Keratinocyte (primary cell): ENCODE measurements around the gene TMEM97. TPM values are rescaled to one million over a fixed set of nuclear protein-coding genes. Genes with fewer than 3 reads are reported as not detected.

Source experiments
- DNase-seq: peaks from one replicate; pipeline ENCODE4 v3.0.0-alpha.2; 2011; ENCODE audit warnings: low read depth, missing footprints, low spot score
- FAIRE-seq: peaks from 2 replicates; lab custom pipeline; 2011; peaks lifted over from hg19 to GRCh38; lab: Jason Lieb, UNC
- H2AFZ ChIP-seq: 2 replicates; pipeline ENCODE4 v1.6.0; 2012; ENCODE audit warnings: low read length, control low read depth, inconsistent platforms; ENCODE audit not compliant: control insufficient read depth
- H3K27ac ChIP-seq: 2 replicates; pipeline ENCODE4 v1.5.1; 2011; ENCODE audit warnings: low read length; ENCODE audit not compliant: control insufficient read depth, insufficient read depth
- H3K27me3 ChIP-seq: 3 replicates; pipeline ENCODE4 v1.6.0; 2011; ENCODE audit warnings: low read length; ENCODE audit not compliant: control insufficient read depth, insufficient read depth; ENCODE audit errors: extremely low read depth
- H3K36me3 ChIP-seq, 2 experiments: 2 replicates in 1 of 2; 3 replicates in 1 of 2; pipeline ENCODE4 v1.5.1; 2011; ENCODE audit warnings: low read length in 2 of 2, mild to moderate bottlenecking in 1 of 2; ENCODE audit not compliant: control insufficient read depth in 2 of 2, insufficient read depth in 2 of 2; ENCODE audit errors: extremely low read depth in 1 of 2
- H3K4me1 ChIP-seq: 3 replicates; pipeline ENCODE4 v1.5.1; 2011; ENCODE audit warnings: low read length; ENCODE audit not compliant: control insufficient read depth, insufficient read depth; ENCODE audit errors: extremely low read depth
- H3K4me2 ChIP-seq: 3 replicates; pipeline ENCODE4 v1.6.0; 2011; ENCODE audit warnings: low read depth, low read length; ENCODE audit not compliant: control insufficient read depth, insufficient read depth; ENCODE audit errors: extremely low read depth
- H3K4me3 ChIP-seq, 3 experiments: fragments of 200-600 bp in 1 of 3; sonication (generic) in 1 of 3; 2 replicates in 2 of 3; 3 replicates in 1 of 3; pipeline ENCODE4 v1.5.1; 2011 to 2016; ENCODE audit warnings: low read length in 3 of 3, mild to moderate bottlenecking in 3 of 3, control low read depth in 2 of 3, inconsistent platforms in 1 of 3, low read depth in 1 of 3, mixed read lengths in 1 of 3, mixed run types in 1 of 3, moderate library complexity in 1 of 3; ENCODE audit not compliant: control insufficient read depth in 2 of 3, insufficient read depth in 2 of 3; ENCODE audit errors: extremely low read depth in 1 of 3
- H3K79me2 ChIP-seq: 2 replicates; pipeline ENCODE4 v1.6.0; 2012; ENCODE audit warnings: low read length; ENCODE audit not compliant: control insufficient read depth, insufficient read depth
- H3K9ac ChIP-seq: 3 replicates; pipeline ENCODE4 v1.6.0; 2011; ENCODE audit warnings: low read length; ENCODE audit not compliant: control insufficient read depth, insufficient read depth; ENCODE audit errors: extremely low read depth
- H3K9me1 ChIP-seq: 3 replicates; pipeline ENCODE4 v1.6.0; 2011; ENCODE audit warnings: low read length; ENCODE audit not compliant: control insufficient read depth, insufficient read depth; ENCODE audit errors: extremely low read depth
- H3K9me3 ChIP-seq: 2 replicates; pipeline ENCODE4 v1.5.1; 2012; ENCODE audit warnings: low read depth, low read length; ENCODE audit not compliant: control insufficient read depth
- H4K20me1 ChIP-seq: 3 replicates; pipeline ENCODE4 v1.6.0; 2011; ENCODE audit warnings: low read length; ENCODE audit not compliant: control insufficient read depth, insufficient read depth; ENCODE audit errors: extremely low read depth
- EZH2 ChIP-seq: IDR thresholded peaks from one replicate; pipeline ENCODE4 v1.6.1; 2012; ENCODE audit warnings: inconsistent platforms, mild to moderate bottlenecking, low read length, moderate library complexity
- dilution Hi-C: fragments of 300-500 bp; cut with MboI; formaldehyde crosslinking; loops from one replicate; pipeline ENCODE4 v1.7.0; 2020; ENCODE audit warnings: low sequenced_read_pairs; ENCODE audit not compliant: extremely low pct_ligation_motif_present
- polyA plus RNA-seq, 5 experiments: library from polyadenylated mRNA; depleted of rRNA in 3 of 5; stranded (reverse) in 3 of 5; stranded (forward) in 1 of 5; unstranded in 1 of 5; fragments of >200 nt; gene quantifications; 1 replicate in 1 of 5; 2 replicates in 3 of 5; 3 replicates in 1 of 5; pipeline versions ENCODE4 v1.2.1 to v1.2.3, GENCODE V29; 2011 to 2012; ENCODE audit warnings: missing spikeins in 2 of 5, low read depth in 1 of 5, low replicate concordance in 1 of 5
- TF ChIP-seq, protein P1 (sequence below), 3 experiments: IDR thresholded peaks in 1 of 3; conservative IDR thresholded peaks in 1 of 3; optimal IDR thresholded peaks in 1 of 3; 2 replicates in 2 of 3; 3 replicates in 1 of 3; pipeline versions ENCODE3 to v1.5.1; 2011; ENCODE audit warnings: low read length in 3 of 3, mild to moderate bottlenecking in 3 of 3, moderate library complexity in 2 of 3, control low read depth in 1 of 3, inconsistent platforms in 1 of 3; ENCODE audit not compliant: insufficient read depth in 2 of 3; ENCODE audit errors: extremely low read depth in 1 of 3

Gene TMEM97
- polyA plus RNA-seq, 1 donor (not counting 4 experiments of a cell fraction or from before 2014, with no cell fraction given), result 29.9 TPM

DNA sequence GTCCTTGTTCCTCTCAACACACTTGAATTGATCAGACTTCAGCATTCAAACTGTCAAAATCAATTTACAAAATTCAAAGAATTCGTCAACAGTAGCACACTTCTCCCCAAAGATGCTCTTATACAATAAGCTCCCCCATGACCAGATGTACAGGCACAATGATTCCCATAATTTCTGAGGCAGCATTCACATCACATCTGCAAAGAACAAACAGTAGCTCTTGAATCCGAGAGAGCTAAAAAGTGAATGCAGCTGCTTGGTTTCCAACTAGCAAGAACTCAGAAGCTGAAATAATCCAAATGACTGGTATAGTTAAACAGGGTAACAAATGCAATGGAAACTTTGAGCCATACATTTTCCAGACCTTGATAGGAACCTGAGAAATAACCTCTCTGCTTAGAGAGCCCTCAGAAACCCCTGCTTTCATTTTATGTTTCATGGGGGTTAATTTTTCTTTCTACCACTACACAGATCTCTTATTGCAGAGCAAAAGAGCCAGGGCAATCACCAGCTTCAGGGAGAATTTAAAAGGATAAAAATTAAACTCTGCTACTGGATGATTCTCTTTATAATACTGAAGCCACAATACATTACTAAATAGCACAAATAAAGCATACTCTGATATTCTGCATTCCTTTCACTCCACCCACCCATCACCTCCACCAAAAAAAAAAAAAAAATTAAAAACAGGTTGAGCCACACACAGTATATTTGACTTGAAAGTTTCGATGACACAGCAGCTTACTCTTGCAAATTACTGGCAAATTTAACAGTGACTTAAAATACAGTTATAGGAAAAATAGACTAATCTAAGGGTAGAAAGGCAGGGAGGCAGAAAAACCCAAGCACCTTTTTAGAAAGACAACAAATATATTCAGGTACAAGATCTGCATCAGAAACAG lies 23.1 kb upstream of the TMEM97 start:
- Histone ChIP-seq H3K4me1 (no peaks in the 10 kb centered on the region), H3K9me3 (no peaks in the 10 kb centered on the region), H3K36me3 (no peaks in the 10 kb centered on the region), H3K4me2 (no peak overlapping the region), H3K4me3 (no peak overlapping the region), H3K27ac (no peak overlapping the region), H4K20me1 (no peaks in the 10 kb centered on the region), H2AFZ (no peak overlapping the region), H3K9me1 (no peaks in the 10 kb centered on the region), H3K79me2 (no peaks in the 10 kb centered on the region), H3K27me3 (no peaks in the 10 kb centered on the region), H3K9ac (no peak overlapping the region)
- DNase-seq, result no peak
- no peak for FAIRE-seq
- dilution Hi-C loops, result no loop called here
- no peak for TF ChIP-seq EZH2
- TF ChIP-seq, protein P1, sequence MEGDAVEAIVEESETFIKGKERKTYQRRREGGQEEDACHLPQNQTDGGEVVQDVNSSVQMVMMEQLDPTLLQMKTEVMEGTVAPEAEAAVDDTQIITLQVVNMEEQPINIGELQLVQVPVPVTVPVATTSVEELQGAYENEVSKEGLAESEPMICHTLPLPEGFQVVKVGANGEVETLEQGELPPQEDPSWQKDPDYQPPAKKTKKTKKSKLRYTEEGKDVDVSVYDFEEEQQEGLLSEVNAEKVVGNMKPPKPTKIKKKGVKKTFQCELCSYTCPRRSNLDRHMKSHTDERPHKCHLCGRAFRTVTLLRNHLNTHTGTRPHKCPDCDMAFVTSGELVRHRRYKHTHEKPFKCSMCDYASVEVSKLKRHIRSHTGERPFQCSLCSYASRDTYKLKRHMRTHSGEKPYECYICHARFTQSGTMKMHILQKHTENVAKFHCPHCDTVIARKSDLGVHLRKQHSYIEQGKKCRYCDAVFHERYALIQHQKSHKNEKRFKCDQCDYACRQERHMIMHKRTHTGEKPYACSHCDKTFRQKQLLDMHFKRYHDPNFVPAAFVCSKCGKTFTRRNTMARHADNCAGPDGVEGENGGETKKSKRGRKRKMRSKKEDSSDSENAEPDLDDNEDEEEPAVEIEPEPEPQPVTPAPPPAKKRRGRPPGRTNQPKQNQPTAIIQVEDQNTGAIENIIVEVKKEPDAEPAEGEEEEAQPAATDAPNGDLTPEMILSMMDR (optimal IDR thresholded peaks at IDR 0.05 in 1 of 3, IDR thresholded peaks at IDR 0.05 in 1 of 3, conservative IDR thresholded peaks at IDR 0.05 in 1 of 3; ENCODE audit: extremely low read depth in 1 of 3, insufficient read depth in 2 of 3, low read length in 3 of 3), result no peak

DNA sequence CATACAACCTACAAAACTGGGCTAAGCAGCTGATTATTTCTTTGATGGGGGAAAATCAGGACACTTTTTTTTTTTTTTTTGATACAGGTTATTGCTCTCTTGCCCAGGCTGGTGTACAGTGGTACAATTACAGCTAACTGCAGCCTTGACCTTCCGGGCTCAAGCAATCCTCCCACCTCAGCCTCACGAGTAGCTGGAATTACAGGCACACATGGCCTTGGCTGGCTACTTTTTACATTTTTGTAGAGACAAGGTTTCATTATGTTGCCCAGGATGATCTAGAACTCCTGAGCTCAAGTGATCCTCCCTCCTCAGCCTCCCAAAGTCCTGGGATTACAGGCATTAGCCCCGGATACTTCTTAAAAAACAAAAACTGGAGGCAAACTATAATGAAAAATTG lies 20.6 kb upstream of the TMEM97 start:
- no peak overlapping the region for H3K4me3 ChIP-seq
- FAIRE-seq (no peak), DNase-seq (no peak)
- no peaks in the 10 kb centered on the region for H3K79me2 ChIP-seq
- H2AFZ ChIP-seq, result no peak overlapping the region
- no peaks in the 10 kb centered on the region for H3K9me3 ChIP-seq
- TF ChIP-seq, protein P1 (optimal IDR thresholded peaks at IDR 0.05 in 1 of 3, IDR thresholded peaks at IDR 0.05 in 1 of 3, conservative IDR thresholded peaks at IDR 0.05 in 1 of 3; ENCODE audit: extremely low read depth in 1 of 3, insufficient read depth in 2 of 3, low read length in 3 of 3), result no peak
- TF ChIP-seq EZH2, result no peak
- H3K4me1 ChIP-seq, result no peaks in the 10 kb centered on the region
- H3K27ac ChIP-seq, result no peak overlapping the region
- H3K9me1 ChIP-seq, result no peaks in the 10 kb centered on the region
- H4K20me1 ChIP-seq, result no peaks in the 10 kb centered on the region
- H3K27me3 ChIP-seq, result no peaks in the 10 kb centered on the region
- dilution Hi-C loops, result no loop called here
- H3K9ac ChIP-seq, result no peak overlapping the region
- H3K4me2 ChIP-seq, result no peak overlapping the region
- H3K36me3 ChIP-seq, result no peaks in the 10 kb centered on the region
